Measurements from ENCODE around the gene IL20RA. TPM values are rescaled to one million over a fixed set of nuclear protein-coding genes. Genes with fewer than 3 reads are reported as not detected.

IL20RA gene
- polyA plus RNA-seq, 3 donors: not detected

- no peak overlapping the region for H3K9ac ChIP-seq (ENCODE audit: insufficient read depth, low read length, poor library complexity, severe bottlenecking)
- H3K4me1 ChIP-seq (ENCODE audit: control insufficient read depth in 1 of 2, insufficient read depth in 2 of 2, low read length in 2 of 2): no peaks in the 10 kb centered on the region
- TF ChIP-seq CTCF (IDR thresholded peaks at IDR 0.05): no peak
- no peaks in the 10 kb centered on the region for H3K4me1 Mint-ChIP-seq
- no peaks in the 10 kb centered on the region for H3K79me2 ChIP-seq (ENCODE audit: insufficient read depth, low read length)
- peak overlapping the region in 1 of 2 donors; percentile 52 for H3K4me3 Mint-ChIP-seq
- H3K9me3 ChIP-seq (replicated peaks in 1 of 2; ENCODE audit: control insufficient read depth in 1 of 2, insufficient read depth in 1 of 2, low read length in 2 of 2): no peaks in the 10 kb centered on the region
- H2AFZ ChIP-seq (ENCODE audit: insufficient read depth, low read depth, low read length, poor library complexity, severe bottlenecking): no peak overlapping the region
- no CpG with 5 or more reads among the region's 7 CpGs for WGBS (ENCODE audit: insufficient coverage)
- H3K36me3 ChIP-seq (replicated peaks in 1 of 2; ENCODE audit: control insufficient read depth in 1 of 2, insufficient read depth in 2 of 2, low read length in 2 of 2): no peaks in the 10 kb centered on the region
- DNase-seq: no peak
- no peaks in the 10 kb centered on the region for H3K36me3 Mint-ChIP-seq
- H3K27ac Mint-ChIP-seq: no peak overlapping the region
- no peaks in the 10 kb centered on the region for H3K9me3 Mint-ChIP-seq
- no peaks in the 10 kb centered on the region for H4K20me1 ChIP-seq (ENCODE audit: insufficient read depth, low read length)
- H3K27me3 ChIP-seq (ENCODE audit: control insufficient read depth in 2 of 2, insufficient read depth in 2 of 2, low read length in 2 of 2): peaks cover 12 to 18% of the 10 kb centered on the region in 2 donors
- no peak overlapping the region for H3K27ac ChIP-seq (ENCODE audit: low read depth in 1 of 2, low read length in 2 of 2)
- no peak overlapping the region for H3K4me3 ChIP-seq (replicated peaks in 1 of 3; ENCODE audit: low read depth in 2 of 3, low read length in 3 of 3)
- peaks cover 16 to 40% (median 32%) of the 10 kb centered on the region in 3 donors for H3K27me3 Mint-ChIP-seq (ENCODE audit: low read depth in 3 of 3)
- H3K4me2 ChIP-seq (replicated peaks; ENCODE audit: extremely low read depth, low read length, poor library complexity, severe bottlenecking): no peak overlapping the region
- intact Hi-C loops (cut with micrococcal nuclease): no loop called here
These were observed 42.8 kb downstream of the IL20RA start for GRCh38 chr6:137001977-137002302.

- H3K4me1 ChIP-seq (ENCODE audit: control insufficient read depth in 1 of 2, insufficient read depth in 2 of 2, low read length in 2 of 2): no peaks in the 10 kb centered on the region
- no peak for TF ChIP-seq CTCF (IDR thresholded peaks at IDR 0.05)
- 68% methylated on average over 8 of the region's 17 CpGs for WGBS (ENCODE audit: insufficient coverage)
- H3K27me3 ChIP-seq (ENCODE audit: control insufficient read depth in 2 of 2, insufficient read depth in 2 of 2, low read length in 2 of 2): peaks cover 14 to 20% of the 10 kb centered on the region in 2 donors
- no peaks in the 10 kb centered on the region for H3K79me2 ChIP-seq (ENCODE audit: insufficient read depth, low read length)
- no peaks in the 10 kb centered on the region for H3K36me3 ChIP-seq (replicated peaks in 1 of 2; ENCODE audit: control insufficient read depth in 1 of 2, insufficient read depth in 2 of 2, low read length in 2 of 2)
- H3K9me3 ChIP-seq (replicated peaks in 1 of 2; ENCODE audit: control insufficient read depth in 1 of 2, insufficient read depth in 1 of 2, low read length in 2 of 2): no peaks in the 10 kb centered on the region
- Mint-ChIP-seq H3K9me3 (no peaks in the 10 kb centered on the region), H3K4me3 (peak overlapping the region in 1 of 2 donors; percentile 52), H3K36me3 (no peaks in the 10 kb centered on the region), H3K4me1 (no peaks in the 10 kb centered on the region), H3K27ac (no peak overlapping the region), H3K27me3 (ENCODE audit: low read depth in 3 of 3) (peaks cover 16 to 42% (median 32%) of the 10 kb centered on the region in 3 donors)
- H4K20me1 ChIP-seq (ENCODE audit: insufficient read depth, low read length): no peaks in the 10 kb centered on the region
- no peak overlapping the region for H3K9ac ChIP-seq (ENCODE audit: insufficient read depth, low read length, poor library complexity, severe bottlenecking)
- H3K27ac ChIP-seq (ENCODE audit: low read depth in 1 of 2, low read length in 2 of 2): no peak overlapping the region
- intact Hi-C loops (cut with micrococcal nuclease): no loop called here
- H3K4me3 ChIP-seq (replicated peaks in 1 of 3; ENCODE audit: low read depth in 2 of 3, low read length in 3 of 3): no peak overlapping the region
- no peak overlapping the region for H3K4me2 ChIP-seq (replicated peaks; ENCODE audit: extremely low read depth, low read length, poor library complexity, severe bottlenecking)
- H2AFZ ChIP-seq (ENCODE audit: insufficient read depth, low read depth, low read length, poor library complexity, severe bottlenecking): no peak overlapping the region
- DNase-seq: no peak
These were observed 43.3 kb downstream of the IL20RA start for GRCh38 chr6:137001299-137001976.

All from CD14-positive monocyte (primary cell).